DND-41 (cell line): ENCODE measurements around the gene ACIN1.

ENCODE experiments used
- ATAC-seq: fragments of 200-7000 bp; cut with Tn5 transposase; 3 replicates; pipeline ENCODE4 v1.9.1; 2021; ENCODE audit warnings: low read depth; ENCODE audit not compliant: insufficient read depth
- DNase-seq: peaks from one replicate; pipeline ENCODE4 v3.0.0-alpha.2; 2020
- H2AFZ ChIP-seq: 2 replicates; pipeline ENCODE4 v1.6.0; 2012; ENCODE audit warnings: low read depth, low read length
- H3K27ac ChIP-seq: 2 replicates; pipeline ENCODE4 v1.5.1; 2012; ENCODE audit warnings: low read length, inconsistent platforms
- H3K27me3 ChIP-seq: fragments of 200-600 bp; sonication (generic); 2 replicates; pipeline ENCODE4 v1.6.0; 2012; ENCODE audit warnings: low read length, mild to moderate bottlenecking, inconsistent platforms; ENCODE audit not compliant: insufficient read depth, poor library complexity
- H3K36me3 ChIP-seq: 2 replicates; pipeline ENCODE4 v1.5.1; 2012; ENCODE audit warnings: low read length, inconsistent platforms; ENCODE audit not compliant: insufficient read depth
- H3K4me1 ChIP-seq: 2 replicates; pipeline ENCODE4 v1.5.1; 2012; ENCODE audit warnings: mild to moderate bottlenecking, low read length; ENCODE audit not compliant: insufficient read depth
- H3K4me2 ChIP-seq: 2 replicates; pipeline ENCODE4 v1.6.0; 2012; ENCODE audit warnings: mild to moderate bottlenecking, moderate library complexity, low read length, inconsistent platforms; ENCODE audit not compliant: insufficient read depth
- H3K4me3 ChIP-seq, 2 experiments: fragments of 200-600 bp in 1 of 2; shearing (Covaris generic) in 1 of 2; 2 replicates each; pipeline ENCODE4 v1.5.1; 2012 to 2016; ENCODE audit warnings: inconsistent platforms in 2 of 2, low read length in 2 of 2, mild to moderate bottlenecking in 2 of 2, low read depth in 1 of 2, moderate library complexity in 1 of 2
- H3K79me2 ChIP-seq: 2 replicates; pipeline ENCODE4 v1.6.0; 2012; ENCODE audit warnings: low read length, inconsistent platforms; ENCODE audit not compliant: insufficient read depth
- H3K9ac ChIP-seq: 2 replicates; pipeline ENCODE4 v1.6.0; 2012; ENCODE audit warnings: low read depth, mild to moderate bottlenecking, inconsistent platforms, low read length, moderate library complexity
- H3K9me3 ChIP-seq: 2 replicates; pipeline ENCODE4 v1.5.1; 2012; ENCODE audit warnings: low read length, moderate library complexity, mild to moderate bottlenecking, inconsistent platforms; ENCODE audit not compliant: insufficient read depth, severe bottlenecking
- H4K20me1 ChIP-seq: 2 replicates; pipeline ENCODE4 v1.6.0; 2012; ENCODE audit warnings: low read length; ENCODE audit not compliant: insufficient read depth
- CTCF ChIP-seq: IDR thresholded peaks from 2 replicates; pipeline ENCODE4 v1.5.1; 2012; ENCODE audit warnings: borderline replicate concordance, low read length, moderate library complexity, mild to moderate bottlenecking; ENCODE audit not compliant: poor library complexity, severe bottlenecking; ENCODE audit errors: extremely low read depth
- EZH2 ChIP-seq: IDR thresholded peaks from 3 replicates; pipeline ENCODE4 v1.6.1; 2012; ENCODE audit warnings: borderline replicate concordance, low read depth, mild to moderate bottlenecking, moderate library complexity, low read length, inconsistent platforms; ENCODE audit not compliant: severe bottlenecking

ACIN1 gene

GRCh38 chr14:23101986-23102625, 7.2 kb upstream of the ACIN1 start:
- Histone ChIP-seq H3K27me3 (peaks cover 10% of the 10 kb centered on the region), H3K36me3 (peaks cover 10% of the 10 kb centered on the region), H2AFZ (no peak overlapping the region), H3K9ac (no peak overlapping the region), H3K4me3 (no peak overlapping the region), H3K4me1 (peaks cover 5% of the 10 kb centered on the region), H3K79me2 (peaks cover 14% of the 10 kb centered on the region), H3K9me3 (no peaks in the 10 kb centered on the region), H3K4me2 (no peak overlapping the region), H4K20me1 (peaks cover 9% of the 10 kb centered on the region), H3K27ac (no peak overlapping the region)
- DNase-seq (no peak), ATAC-seq (no peak)
- TF ChIP-seq EZH2 (no peak), CTCF (no peak)

GRCh38 chr14:23101213-23101970, 6.5 kb upstream of the ACIN1 start:
- no peak for TF ChIP-seq CTCF
- TF ChIP-seq EZH2: no peak
- no peak overlapping the region for H2AFZ ChIP-seq
- H3K9ac ChIP-seq: no peak overlapping the region
- peaks cover 9% of the 10 kb centered on the region for H4K20me1 ChIP-seq
- H3K79me2 ChIP-seq: peaks cover 21% of the 10 kb centered on the region
- DNase-seq (no peak), ATAC-seq (no peak)
- H3K4me1 ChIP-seq: peaks cover 12% of the 10 kb centered on the region
- no peak overlapping the region for H3K4me3 ChIP-seq
- no peak overlapping the region for H3K4me2 ChIP-seq
- peaks cover 10% of the 10 kb centered on the region for H3K27me3 ChIP-seq
- H3K36me3 ChIP-seq: peaks cover 10% of the 10 kb centered on the region
- H3K27ac ChIP-seq: no peak overlapping the region
- no peaks in the 10 kb centered on the region for H3K9me3 ChIP-seq

- Histone ChIP-seq H3K79me2 (peaks cover 37% of the 10 kb centered on the region), H3K27me3 (peaks cover 8% of the 10 kb centered on the region), H3K4me1 (peaks cover 17% of the 10 kb centered on the region), H3K9me3 (no peaks in the 10 kb centered on the region), H3K4me3 (no peak overlapping the region), H2AFZ (no peak overlapping the region), H3K27ac (no peak overlapping the region), H3K36me3 (peaks cover 13% of the 10 kb centered on the region), H3K9ac (no peak overlapping the region), H3K4me2 (no peak overlapping the region), H4K20me1 (peaks cover 10% of the 10 kb centered on the region)
- ATAC-seq (no peak), DNase-seq (no peak)
- TF ChIP-seq CTCF: no peak
- no peak for TF ChIP-seq EZH2
Measured at GRCh38 chr14:23099212-23099861, 4.4 kb upstream of the ACIN1 start.
